OCI-LY7 (cell line): Measurements from ENCODE around the gene SNHG17. TPM values are rescaled to one million over a fixed set of nuclear protein-coding genes. Genes with fewer than 3 reads are reported as not detected.

Source experiments
- BruUV-seq: library from RNA; stranded (reverse); fragments of 400-500 nt; replicated peaks from 2 replicates; lab custom pipeline; 2021; lab: Mats Ljungman, UMichigan
- CTCF ChIA-PET: fragments of 300-600 bp; sonication (Branson Sonifier 250); formaldehyde crosslinking; loops from one replicate; lab custom pipeline; 2022; ENCODE audit warnings: antibody characterized with exemption; ENCODE audit not compliant: unreplicated experiment; lab: Charles Lee
- POLR2A ChIA-PET: fragments of 300-600 bp; sonication (Branson Sonifier 250); formaldehyde crosslinking; loops from one replicate; lab custom pipeline; 2022; ENCODE audit warnings: antibody characterized with exemption; lab: Charles Lee
- DNase-seq: peaks from one replicate; pipeline ENCODE4 v3.0.0-alpha.2; 2015; ENCODE audit warnings: low spot score
- H2AFZ ChIP-seq: fragments of 200-600 bp; sonication (generic), shearing (Covaris generic); 2 replicates; pipeline ENCODE4 v1.6.1; 2014; ENCODE audit warnings: mild to moderate bottlenecking, antibody characterized with exemption, low read length, moderate library complexity
- H3K27ac ChIP-seq: fragments of 200-600 bp; sonication (generic); 2 replicates; pipeline ENCODE4 v1.5.1; 2014; ENCODE audit warnings: mixed run types, low read depth, mild to moderate bottlenecking, moderate library complexity, low read length, inconsistent platforms; ENCODE audit not compliant: poor library complexity, severe bottlenecking
- H3K36me3 ChIP-seq: fragments of 200-600 bp; sonication (generic); 2 replicates; pipeline ENCODE4 v1.6.1; 2014; ENCODE audit warnings: mild to moderate bottlenecking, antibody characterized with exemption, low read length, moderate library complexity, mixed read lengths; ENCODE audit not compliant: insufficient read depth
- H3K4me1 ChIP-seq: fragments of 200-600 bp; sonication (generic); 2 replicates; pipeline ENCODE4 v1.5.1; 2014; ENCODE audit warnings: mild to moderate bottlenecking, low read length; ENCODE audit not compliant: insufficient read depth, poor library complexity, severe bottlenecking
- H3K4me2 ChIP-seq: fragments of 200-600 bp; sonication (generic); 2 replicates; pipeline ENCODE4 v1.6.1; 2014; ENCODE audit warnings: mild to moderate bottlenecking, low read length
- H3K4me3 ChIP-seq: fragments of 200-600 bp; sonication (generic); 2 replicates; pipeline ENCODE4 v1.5.1; 2014; ENCODE audit warnings: mild to moderate bottlenecking, low read depth, low read length; ENCODE audit not compliant: poor library complexity, severe bottlenecking
- H3K79me2 ChIP-seq: fragments of 200-600 bp; sonication (generic); 2 replicates; pipeline ENCODE4 v1.6.1; 2016; ENCODE audit warnings: low read depth, mild to moderate bottlenecking, low read length, moderate library complexity, mixed read lengths; ENCODE audit not compliant: insufficient read depth
- H3K9me2 ChIP-seq: fragments of 200-600 bp; sonication (generic); 2 replicates; pipeline ENCODE4 v1.6.1; 2016; ENCODE audit warnings: mild to moderate bottlenecking, low read length, mixed read lengths; ENCODE audit not compliant: insufficient read depth
- H3K9me3 ChIP-seq: fragments of 200-600 bp; sonication (generic); 2 replicates; pipeline ENCODE4 v1.6.1; 2014; ENCODE audit warnings: mild to moderate bottlenecking, mixed run types, low read length, mixed read lengths
- H4K20me1 ChIP-seq: fragments of 200-600 bp; sonication (generic); 2 replicates; pipeline ENCODE4 v1.6.1; 2014; ENCODE audit warnings: mild to moderate bottlenecking, antibody characterized with exemption, low read length, moderate library complexity, mixed read lengths; ENCODE audit not compliant: insufficient read depth
- CTCF ChIP-seq: fragments of 200-600 bp; sonication (generic); conservative IDR thresholded peaks from 2 replicates; pipeline ENCODE4 v1.5.1; 2014; ENCODE audit warnings: mild to moderate bottlenecking, antibody characterized with exemption, low read length, moderate library complexity, mixed read lengths
- EZH2phosphoT487 ChIP-seq: fragments of 200-600 bp; sonication (generic); IDR thresholded peaks from 2 replicates; pipeline ENCODE4 v1.6.1; 2018; ENCODE audit warnings: low read depth, borderline replicate concordance, mild to moderate bottlenecking, mixed run types, antibody characterized with exemption, low read length, moderate library complexity, mixed read lengths
- intact Hi-C: fragments of 100-400 bp; cut with micrococcal nuclease; formaldehyde crosslinking; loops from one replicate; pipeline ENCODE4 v1.10.0; 2022; ENCODE audit not compliant: unreplicated experiment
- total RNA-seq, 2 experiments: library from RNA; depleted of rRNA in 1 of 2; stranded (reverse); fragments of >200 nt in 1 of 2; shearing (Covaris generic) in 1 of 2; gene quantifications; 2 replicates each; pipeline ENCODE4 v1.2.3, GENCODE V29; 2014 to 2022

The SNHG17 gene
- total RNA-seq, 2 experiments from 2014 or later = 49.1 to 111 TPM

GRCh38 chr20:38449046-38449445 is 13.9 kb upstream of the SNHG17 start:
- no peak for TF ChIP-seq EZH2phosphoT487
- TF ChIP-seq CTCF = no peak
- CTCF ChIA-PET = no interaction called here
- no TSS peak for BruUV-seq

GRCh38 chr20:38447931-38448675 is 13.0 kb upstream of the SNHG17 start:
- no peak for TF ChIP-seq EZH2phosphoT487
- TF ChIP-seq CTCF = peak; percentile 50
- DNase-seq = peak; percentile 82
- ChIA-PET POLR2A (interaction anchor here (0.8 to 2.8 kb wide), 4 partner anchors 9 to 24 kb away, joined by 3 to 27 read pairs (median 16); partner anchors contain the start of genes RALGAPB and SNHG17), CTCF (interaction anchor here (1.5 to 1.7 kb wide), 2 partner anchors 13 to 25 kb away, joined by 5 to 10 read pairs; partner anchors contain the start of genes RALGAPB and SNHG17)
- Histone ChIP-seq H3K9me3 (no peaks in the 10 kb centered on the region), H4K20me1 (no peaks in the 10 kb centered on the region), H3K9me2 (no peaks in the 10 kb centered on the region), H2AFZ (no peak overlapping the region), H3K36me3 (peaks cover 33% of the 10 kb centered on the region), H3K27ac (peak overlapping the region; percentile 69), H3K4me3 (peak overlapping the region; percentile 88), H3K4me2 (peak overlapping the region; percentile 82), H3K4me1 (peaks cover 32% of the 10 kb centered on the region), H3K79me2 (peaks cover 14% of the 10 kb centered on the region; the same call in 1 of the 2 replicates)
- BruUV-seq = no TSS peak
- intact Hi-C loops = loop anchor here (1.0 to 10.0 kb wide), 2 partner anchors 24 to 517 kb away; partner anchors contain the start of genes DHX35 and RALGAPB

More at GRCh38 chr20:38449046-38449445, 13.9 kb upstream of the SNHG17 start:
- Histone ChIP-seq H3K4me3 (no peak overlapping the region), H3K36me3 (peaks cover 33% of the 10 kb centered on the region), H3K9me2 (no peaks in the 10 kb centered on the region), H3K9me3 (no peaks in the 10 kb centered on the region), H3K79me2 (peaks cover 14% of the 10 kb centered on the region; the same call in 1 of the 2 replicates), H3K4me2 (peak overlapping the region; percentile 82), H3K27ac (peak overlapping the region; percentile 69), H3K4me1 (peaks cover 42% of the 10 kb centered on the region), H2AFZ (no peak overlapping the region), H4K20me1 (no peaks in the 10 kb centered on the region)
- DNase-seq = no peak
- intact Hi-C loops = loop anchor here (10.0 kb wide), 1 partner anchor 516 kb away; the partner anchor contains the start of gene DHX35
- POLR2A ChIA-PET = interaction anchor here (2.6 kb wide), 1 partner anchor 24 kb away, joined by 22 read pairs; the partner anchor contains the start of gene RALGAPB
